ENCODE data around the gene LEAP2. TPM values are rescaled to one million over a fixed set of nuclear protein-coding genes. Genes with fewer than 3 reads are reported as not detected.

The LEAP2 gene, protein sequence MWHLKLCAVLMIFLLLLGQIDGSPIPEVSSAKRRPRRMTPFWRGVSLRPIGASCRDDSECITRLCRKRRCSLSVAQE
- 0.98 TPM for polyA plus RNA-seq (2013, experiment 1 of 2; ENCODE audit: insufficient read length)
- polyA plus RNA-seq (2013, experiment 2 of 2; ENCODE audit: insufficient read length), result 0.83 TPM

DNA sequence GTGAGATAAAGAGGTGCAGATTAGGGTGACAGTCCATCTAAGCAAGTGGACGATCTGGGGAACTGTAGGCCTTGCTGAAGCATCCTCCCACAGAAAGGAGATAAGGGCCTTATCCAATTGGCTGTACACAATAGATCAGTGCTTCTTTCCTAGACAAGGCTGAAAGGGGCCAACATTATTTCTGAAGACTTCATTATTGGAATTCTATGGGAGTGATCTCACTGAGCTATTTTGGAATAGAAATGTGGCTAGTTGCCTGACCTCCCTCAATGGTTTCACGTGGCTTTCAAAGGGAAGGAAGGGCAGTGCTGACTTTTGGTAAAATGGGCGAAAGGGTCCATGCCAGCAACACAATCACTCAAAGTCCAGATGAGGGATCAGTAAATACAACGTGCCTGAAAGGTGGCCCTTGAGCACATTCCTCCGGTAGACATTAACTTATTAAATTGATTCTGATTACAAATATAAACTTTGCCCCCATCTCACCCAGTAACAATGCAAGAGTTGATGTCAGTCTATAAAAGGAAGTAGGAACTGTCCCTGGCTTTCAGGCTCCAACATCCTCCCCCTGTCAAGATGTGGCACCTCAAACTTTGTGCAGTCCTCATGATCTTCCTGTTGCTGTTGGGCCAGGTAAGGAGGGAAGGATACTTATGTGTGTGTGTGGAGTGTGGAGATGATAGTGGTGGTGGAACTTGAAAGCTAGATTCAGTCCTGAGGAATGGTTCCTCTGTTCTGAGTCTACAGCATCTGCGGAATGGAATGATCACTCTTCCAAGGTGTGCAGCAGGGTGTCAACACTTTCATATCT lies at the start of gene LEAP2:
LEAP2 (plus strand) TSS at position 550 of the 811 bp plus-strand sequence; CDS start at position 577, 27 bp downstream.
- no peak for DNase-seq

DNA sequence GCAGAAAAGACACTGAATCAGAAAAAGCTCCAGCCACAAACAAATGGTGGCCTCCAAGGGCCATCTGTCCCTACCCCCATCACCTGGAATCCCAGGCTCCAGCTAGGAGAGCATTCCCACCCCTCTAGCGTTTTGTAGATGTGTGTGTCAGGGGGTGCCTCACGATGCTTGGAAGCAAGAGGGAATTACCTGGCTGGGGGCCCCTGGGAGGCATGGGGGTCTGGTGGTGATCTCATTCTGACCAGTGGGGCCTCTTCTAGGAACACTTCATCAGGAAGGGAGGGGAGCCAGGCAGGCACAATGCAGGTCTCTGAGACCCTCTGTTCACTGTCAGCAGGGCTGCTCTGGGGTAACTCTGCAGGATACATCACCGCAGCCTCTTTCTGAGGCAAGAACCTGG lies 49.0 kb upstream of the LEAP2 start:
- DNase-seq, result no peak

DNA sequence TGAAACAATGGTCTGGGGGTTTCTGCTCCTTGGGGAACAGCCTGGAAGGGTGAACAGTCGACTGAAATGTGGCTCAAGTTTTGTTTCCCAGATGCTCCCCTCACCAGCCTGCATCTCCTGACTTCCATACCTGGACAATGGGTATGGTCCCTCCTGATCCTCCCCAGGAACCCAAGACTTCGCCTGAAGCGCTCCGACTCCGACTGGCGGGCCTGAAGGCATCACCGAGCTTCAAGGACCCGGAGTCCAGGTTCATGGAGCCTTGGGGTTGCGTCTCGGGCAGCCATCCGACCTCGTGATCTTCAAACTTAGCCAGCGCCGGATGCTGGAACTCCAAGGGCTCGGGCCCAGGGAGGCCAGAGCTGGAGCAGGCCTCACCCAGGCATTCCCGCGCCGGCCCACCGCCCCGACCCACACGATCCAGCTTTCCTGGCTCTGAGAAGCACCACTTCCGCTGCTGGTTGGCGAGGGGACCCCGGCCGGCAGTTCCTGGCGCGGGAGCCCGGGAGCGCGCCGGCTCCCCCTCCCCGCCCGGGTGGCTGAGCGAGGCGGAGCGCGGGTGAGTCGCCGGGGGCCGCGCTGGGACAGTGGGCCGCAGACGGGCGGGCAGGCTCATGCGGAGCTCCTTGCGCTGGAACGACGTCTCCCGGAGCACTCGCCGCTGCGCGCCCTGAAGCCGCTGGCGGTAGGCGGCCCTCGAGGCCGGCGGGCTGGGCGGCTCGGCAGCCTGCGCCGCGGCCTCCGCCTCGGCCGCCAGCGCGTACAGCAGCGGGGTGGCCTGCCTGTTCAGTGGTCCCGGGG lies 48.2 kb upstream of the LEAP2 start:
- DNase-seq, result no peak

DNA sequence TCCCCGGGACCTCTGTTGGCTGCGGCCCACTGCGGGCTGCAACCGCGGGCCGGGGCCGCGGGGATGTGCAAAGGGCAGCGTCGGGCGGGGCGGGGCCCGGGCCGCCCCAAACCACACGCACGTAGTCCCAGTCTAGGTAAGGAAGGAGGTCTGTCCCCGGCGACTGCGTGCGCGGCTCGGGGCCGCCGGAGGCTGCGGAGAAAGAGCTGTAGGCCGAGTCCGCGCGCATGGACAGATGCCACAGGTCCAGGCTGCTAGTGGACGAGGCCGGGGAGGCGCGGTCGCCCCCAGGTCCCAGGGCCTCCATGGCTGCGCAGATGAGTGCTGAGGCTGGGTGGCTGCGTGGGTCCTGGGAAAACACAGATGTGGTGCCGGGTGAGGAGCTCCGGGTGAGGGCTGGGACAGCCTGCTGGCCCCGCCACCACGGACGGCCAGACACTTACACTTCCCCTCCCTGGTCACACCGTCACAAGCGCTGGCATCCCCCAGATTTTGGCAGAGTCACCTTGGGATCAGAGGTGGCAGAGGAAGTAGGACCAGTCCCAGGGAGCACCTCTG lies 47.6 kb upstream of the LEAP2 start:
- DNase-seq, result no peak

DNA sequence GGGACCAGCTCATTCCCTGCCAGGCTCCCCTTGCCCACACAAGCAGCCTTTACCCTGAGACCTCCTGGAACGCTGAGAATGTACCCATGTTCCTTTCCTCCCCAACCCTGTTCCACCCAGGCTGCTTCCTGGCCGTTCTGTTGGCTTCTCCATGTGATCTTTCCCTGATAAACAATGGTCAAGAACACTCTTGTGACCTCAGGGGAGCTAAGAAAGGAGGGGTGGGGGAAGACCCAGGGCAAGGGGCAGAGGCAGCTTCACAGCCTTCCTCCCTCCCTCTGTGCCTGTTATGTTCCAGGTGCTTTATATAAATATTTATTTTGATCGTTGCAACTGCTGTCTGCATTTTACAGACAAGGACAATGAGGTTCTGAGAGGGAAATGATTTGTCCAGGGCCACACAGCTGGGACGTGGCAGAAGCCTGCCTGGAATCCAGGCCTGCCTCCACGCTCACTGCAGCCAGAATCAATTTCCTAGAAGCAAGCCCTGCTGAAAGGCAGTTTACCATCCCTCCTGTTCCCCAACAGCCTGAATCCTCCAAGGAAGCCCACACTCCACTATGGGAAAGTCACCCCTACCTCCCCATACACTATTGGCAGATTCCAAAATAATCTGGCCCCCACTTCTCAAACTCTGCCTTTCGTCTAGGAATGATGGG lies 46.9 kb upstream of the LEAP2 start:
- no peak for DNase-seq

DNA sequence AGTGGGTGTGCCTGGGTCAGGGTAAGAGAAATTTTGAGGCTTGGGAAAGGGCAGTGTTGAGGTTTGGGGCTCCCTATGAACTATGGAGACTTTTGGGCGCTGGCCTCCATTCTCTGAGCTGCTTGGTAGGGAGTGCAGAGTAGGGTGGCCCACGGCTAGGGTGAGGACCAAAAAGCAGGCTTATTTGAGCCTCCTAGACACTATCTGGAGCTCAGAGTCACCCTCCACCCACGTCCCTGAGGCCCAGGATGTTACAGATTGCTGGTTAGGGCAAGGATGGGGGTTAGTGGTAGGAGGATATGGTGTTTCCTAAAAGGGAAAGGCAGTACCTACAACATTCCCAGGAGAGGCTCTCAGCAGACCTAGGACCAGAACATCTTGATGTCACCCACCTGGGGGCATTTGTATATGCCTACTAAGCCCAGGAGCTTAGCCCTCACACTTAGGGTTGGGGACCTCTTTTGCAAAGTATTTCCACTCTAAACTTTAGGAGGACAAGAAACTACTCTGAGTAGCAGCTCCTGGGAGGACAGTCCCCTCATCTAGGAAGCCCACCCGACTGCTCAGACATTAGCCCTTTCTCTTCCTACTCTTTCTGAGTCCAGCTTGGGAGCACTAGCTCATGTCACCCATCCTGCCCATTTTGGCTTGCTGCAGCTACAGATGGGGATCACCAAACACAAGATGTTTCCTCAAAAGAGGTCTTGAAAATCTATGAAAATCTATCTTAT lies 45.4 kb upstream of the LEAP2 start:
- no peak for DNase-seq

DNA sequence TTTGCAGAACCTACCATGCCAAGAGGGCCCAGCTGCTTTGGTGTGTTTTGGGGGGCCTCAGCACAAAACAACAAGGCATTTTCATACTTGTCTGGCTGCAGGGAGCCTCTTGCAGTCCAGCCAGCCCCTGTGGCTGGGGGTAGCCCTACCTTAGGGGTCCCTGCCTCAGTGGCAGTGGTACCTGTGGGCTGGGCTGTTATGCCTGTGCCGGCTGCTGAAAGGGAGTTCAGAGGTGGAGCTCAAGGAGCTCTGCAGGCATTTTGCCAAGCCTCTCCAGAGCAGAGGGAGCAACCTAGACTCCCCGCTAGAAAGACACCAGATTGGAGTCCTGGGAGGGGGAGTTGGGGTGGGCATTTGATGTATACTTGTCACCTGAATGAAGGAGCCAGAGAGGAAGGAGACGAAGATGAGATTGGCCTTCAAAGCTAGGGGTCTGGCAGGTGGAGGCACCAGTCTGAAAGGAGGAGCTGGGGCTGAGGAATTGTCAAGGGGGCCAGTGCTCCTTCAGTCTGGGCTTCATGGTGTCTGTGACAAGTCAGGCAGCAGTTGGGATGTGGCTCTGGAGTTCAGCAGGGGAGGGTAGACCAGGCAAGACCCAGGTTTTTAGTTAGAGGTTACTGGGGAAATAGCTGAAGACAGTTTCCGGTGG lies 44.5 kb upstream of the LEAP2 start:
- no peak for DNase-seq

DNA sequence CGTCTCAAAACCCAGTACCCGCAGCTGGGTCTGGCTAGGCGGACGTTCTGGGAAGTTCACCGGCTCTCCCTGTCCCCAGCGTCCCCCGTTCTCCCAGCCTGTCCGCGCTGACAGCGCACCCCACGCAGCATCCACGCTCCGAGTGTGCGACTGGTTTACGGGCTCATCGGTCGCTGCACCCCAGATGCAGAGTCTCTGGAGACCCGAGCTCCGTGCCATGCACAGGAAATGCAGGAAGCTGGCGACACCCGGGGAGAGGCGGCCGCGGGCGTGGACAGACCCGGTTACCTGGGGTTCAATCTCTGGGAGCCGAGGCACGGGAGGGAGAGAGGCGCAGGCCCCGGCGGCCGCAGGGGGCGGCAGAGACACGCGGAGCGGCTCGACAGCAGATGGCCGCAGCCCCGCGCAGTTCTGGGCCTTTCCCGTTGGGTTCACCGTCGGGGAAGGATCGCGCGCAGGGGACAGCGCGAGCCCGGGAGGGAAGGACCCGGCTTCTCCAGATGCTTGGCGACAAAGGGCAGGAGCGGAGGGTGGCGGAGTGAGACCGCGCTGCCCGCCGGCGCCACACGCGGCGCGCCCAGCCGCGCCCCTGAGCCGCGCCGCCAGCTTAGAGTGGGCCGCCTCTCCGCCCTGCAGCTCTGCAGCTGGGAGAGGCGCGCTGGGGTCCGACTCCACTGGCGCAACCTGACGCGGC lies 43.6 kb upstream of the LEAP2 start:
- peak; percentile 63 for DNase-seq

DNA sequence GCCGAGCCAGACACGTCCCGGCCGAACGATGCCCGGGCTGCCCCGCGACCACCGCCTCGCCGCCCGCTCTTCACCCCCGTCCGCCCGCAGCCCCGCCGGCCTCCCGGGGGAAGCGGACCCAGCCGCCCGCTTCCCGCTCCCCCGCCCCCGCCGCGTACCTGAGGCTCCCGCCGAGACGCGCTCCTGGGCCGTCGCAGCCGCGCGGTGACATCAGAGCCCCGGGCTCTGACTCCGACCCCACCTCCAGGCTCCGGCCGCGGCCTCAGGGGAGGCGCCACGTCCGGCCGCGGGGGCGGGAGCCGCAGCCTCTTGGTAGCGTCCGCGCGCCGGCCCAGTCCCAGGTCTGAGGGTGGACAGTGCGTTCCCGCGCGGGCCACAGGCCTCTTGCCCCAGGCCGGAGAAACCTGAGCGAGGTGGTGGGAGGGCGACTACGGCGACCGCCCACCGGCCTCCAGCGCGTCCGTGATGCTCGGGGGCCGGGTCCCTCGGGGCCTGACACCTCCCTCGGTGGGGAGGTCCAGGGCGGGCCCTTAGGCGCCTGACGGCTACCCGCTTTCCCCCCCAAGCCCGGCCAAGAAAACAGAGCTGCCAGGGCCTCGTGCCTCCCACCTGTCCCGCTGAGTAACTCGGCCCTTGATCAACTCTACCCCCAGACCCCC lies 42.9 kb upstream of the LEAP2 start, which contains the start of gene SHROOM1:
SHROOM1 (minus strand) TSS at position 212 of the 659 bp plus-strand sequence. CDS start 4,507 bp downstream, outside the sequence.
- no peak for DNase-seq

DNA sequence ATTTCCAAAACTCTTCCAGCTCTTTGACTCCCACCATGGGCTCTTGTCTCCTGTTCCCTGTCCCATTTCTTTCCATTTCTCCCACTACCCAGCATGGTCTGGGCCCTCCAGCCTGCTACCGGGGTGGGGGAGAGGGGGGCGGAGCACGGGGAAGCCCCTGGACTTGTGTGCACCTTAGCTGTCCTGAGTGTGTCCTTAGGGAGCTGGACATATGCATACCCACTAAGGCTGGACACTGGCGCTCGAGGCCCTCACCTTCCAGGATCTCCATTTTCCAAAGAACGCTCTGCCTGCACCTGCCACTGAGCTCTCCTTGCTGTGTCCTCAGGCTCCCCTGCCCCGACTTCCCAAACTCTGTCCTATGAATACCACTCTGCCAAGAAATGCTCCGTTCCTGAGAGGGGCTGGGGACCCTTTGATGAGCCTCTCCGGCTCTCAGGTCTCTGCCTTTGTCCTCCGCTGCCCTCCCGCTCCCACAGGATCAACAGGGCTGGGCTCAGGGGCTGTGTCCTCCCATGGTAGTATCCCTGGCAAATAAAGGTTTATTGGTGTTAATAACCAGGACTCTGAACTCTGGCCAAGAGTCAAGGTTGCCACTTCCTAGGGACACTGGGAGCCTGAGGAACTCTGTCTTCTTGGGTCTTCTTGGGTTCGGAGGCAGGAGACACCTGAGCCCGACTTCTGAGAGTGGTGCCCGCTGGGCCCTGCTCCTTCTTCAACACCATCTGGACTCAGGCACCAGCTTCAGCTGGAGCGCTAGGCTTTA lies 42.2 kb upstream of the LEAP2 start:
- DNase-seq, result no peak

DNA sequence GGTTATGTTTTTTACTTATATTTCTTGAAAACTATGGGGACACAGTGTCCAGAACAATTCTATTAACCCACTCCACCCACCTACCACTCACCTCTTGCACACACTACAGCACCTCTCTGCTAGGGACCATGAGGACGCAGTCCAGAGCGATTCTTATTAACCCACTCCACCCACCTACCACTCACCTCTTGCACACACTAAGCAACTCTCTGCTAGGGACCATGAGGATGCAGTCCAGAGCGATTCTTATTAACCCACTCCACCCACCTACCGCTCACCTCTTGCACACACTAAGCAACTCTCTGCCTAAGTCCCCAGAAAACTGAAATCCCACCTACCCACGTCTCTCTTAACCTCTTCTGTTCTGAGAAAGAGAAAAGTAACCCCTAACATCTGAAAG lies 40.9 kb upstream of the LEAP2 start:
- no peak for DNase-seq

DNA sequence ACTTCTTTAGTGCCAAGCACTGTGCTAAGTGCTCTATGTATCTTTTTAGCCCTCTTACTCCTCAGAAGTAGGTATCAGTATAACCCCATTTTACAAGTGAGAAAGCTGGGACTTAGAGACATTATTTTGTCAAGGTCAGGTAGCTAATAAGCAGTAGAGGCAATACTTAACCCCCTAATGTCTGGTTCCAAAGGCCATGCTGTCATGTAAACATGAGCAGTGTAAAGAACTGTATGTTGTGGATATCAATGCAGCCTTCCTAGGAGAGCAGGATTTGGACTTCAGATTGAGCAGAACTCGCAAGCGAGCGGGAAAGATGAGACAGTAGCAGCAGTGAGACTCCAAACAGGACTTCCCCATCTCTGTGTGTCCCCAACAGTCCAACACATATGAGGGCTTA lies 39.4 kb upstream of the LEAP2 start:
- no peak for DNase-seq

DNA sequence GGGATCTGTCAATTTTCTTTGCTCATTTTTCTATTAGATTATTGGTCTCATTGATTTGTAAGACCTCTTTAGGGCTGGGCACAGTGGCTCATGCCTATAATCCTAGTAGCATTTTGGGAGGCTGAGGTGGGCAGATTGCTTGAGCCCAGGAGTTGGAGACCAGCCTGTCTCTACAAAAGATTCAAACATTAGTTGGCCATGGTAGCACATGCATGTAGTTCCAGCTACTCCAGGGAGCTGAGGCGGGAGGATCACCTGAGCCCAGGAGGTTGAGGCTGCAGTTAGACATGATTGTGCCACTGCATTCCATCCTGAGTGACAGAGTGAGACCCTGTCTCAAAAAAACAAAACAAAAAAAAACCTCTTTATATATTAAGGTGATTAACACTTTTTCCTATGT lies 36.6 kb upstream of the LEAP2 start:
- DNase-seq, result no peak

DNA sequence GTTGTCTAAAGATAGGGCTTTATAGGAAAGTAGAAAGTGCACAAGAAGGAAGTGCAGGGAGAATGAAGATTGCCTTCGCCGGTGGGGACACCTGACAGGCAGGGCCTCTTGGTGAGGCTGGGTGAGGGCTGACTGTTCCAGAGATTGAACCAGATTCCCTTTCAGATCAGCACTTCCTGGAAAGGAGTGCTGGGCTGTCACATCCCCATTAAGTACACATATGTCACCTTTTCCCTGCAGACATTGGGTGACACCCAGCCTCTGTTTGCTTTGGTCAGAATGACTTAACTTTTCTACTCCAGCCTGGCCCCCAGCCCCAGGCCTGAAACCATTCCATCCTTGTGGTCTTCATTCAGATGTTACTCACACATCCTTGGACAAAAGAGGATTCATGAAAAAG lies 35.6 kb upstream of the LEAP2 start:
- no peak for DNase-seq

DNA sequence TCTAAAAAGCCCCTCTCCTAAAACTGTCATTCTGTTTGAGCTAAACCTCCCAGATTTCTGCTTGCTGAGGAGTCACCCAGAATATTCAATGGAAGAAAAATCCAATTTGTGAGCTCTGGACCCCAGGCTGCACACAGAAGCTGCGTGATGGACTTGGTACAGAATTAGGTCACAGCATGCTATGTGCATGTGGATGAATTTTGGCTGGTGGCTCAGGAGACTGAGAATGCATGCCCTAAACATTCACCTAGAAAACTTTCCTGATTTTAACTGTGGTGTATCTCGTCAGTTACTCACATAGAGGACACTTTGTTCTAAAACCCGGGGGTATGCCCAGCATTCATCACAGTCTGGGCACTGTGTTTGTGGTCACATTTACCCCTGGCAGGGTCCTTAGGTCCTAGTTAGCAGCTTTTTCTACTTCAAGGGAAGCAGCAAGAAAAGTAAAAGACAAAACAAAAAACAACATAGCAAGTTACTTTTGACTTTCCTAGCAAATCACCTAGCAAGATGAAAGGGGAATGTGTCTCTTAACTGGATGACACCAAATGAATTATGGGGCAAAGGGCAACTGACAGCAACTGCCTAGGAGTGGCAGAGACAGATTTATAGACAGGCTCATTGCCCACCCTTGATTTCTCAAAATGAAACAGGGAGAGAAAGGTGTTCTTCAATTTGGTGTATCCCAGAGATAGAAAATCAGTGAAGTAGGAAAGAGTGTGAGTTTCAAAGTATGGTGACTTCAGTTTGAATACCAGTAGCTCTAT lies 34.8 kb upstream of the LEAP2 start:
- DNase-seq, result no peak

DNA sequence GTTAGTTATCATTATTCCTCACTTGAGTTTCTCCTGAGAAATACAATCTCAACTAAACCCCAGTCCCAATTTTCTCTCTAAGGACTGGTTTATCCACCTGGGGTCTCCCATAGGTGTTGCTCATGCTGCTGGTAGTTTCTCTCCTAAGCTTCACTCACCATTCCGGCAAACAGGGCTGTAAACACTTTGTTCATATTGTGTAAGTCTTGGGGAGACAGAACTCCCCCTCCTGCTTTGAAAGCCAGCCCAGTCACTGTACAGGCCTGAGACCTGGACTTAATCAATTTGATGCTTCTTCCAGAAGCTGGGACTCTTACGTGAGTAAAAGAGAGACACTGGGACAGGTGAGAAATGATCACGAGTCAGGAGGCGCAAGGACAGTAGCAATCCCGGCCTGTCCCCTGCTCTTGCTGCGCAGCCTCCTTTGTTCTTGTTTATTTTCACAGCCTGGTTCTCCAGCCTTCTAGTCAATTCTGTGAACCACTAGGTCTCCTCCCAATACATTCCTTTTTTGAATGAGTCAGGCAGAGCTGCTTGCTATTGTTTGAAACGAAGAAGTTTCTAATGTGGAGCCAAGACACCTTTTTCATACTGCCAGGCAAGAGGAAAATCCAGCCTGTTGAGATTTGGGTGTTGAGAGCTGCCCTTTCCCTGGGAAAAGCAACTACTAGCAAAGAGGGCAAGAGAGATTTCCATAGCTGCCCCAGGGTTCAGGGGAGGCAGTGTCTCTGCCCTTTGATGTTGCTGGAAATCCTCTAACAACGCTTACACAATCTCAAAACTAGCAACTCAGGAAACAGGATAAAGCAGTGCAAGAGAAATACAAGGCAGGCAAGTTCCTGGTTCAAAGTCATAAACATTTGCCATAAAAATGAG lies 33.8 kb upstream of the LEAP2 start:
- peak; percentile 54 for DNase-seq

DNA sequence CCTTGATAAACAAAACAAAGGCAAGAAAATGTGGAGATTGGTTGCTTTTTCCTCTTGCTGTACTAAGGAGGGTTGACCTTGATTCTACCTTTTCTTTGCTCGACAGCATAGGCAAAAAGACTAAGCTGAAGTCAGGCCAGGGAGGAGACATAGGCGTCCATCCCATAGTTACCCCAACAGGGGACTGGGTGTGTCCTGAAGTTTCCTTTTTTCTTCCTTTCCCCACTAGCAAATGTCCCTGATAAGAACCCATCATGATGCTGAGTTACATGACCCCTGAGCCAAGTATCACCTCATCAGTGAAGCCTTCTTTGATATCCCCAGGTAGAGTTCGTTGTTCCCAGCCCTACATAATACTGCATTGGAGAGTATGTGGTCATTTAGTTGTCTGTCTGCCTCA lies 33.2 kb upstream of the LEAP2 start:
- no peak for DNase-seq
